ENCODE data around the gene C4orf50. TPM values are rescaled to one million over a fixed set of nuclear protein-coding genes. Genes with fewer than 3 reads are reported as not detected.

The C4orf50 gene
- total and polyA plus RNA-seq, 2 of the 8 experiments (the other 6 are each of a cell fraction or from before 2014, with no cell fraction given): 0.08 to 0.22 TPM

- Histone ChIP-seq H4K5ac (ENCODE audit: insufficient read length, low read depth, low read length) (no peak overlapping the region), H3K4me2 (ENCODE audit: insufficient read depth in 1 of 2, low read depth in 2 of 2, low read length in 2 of 2) (no peak overlapping the region), H4K20me1 (replicated peaks in 1 of 2; ENCODE audit: control insufficient read depth in 1 of 2, insufficient read depth in 2 of 2, low read length in 2 of 2) (peaks cover 0 to 5% of the 10 kb centered on the region in 2 experiments), H2BK5ac (ENCODE audit: low read depth, low read length) (no peak overlapping the region), H3K4me1 (replicated peaks in 1 of 4; ENCODE audit: control insufficient read depth in 3 of 4, insufficient read depth in 4 of 4, low read length in 3 of 4) (no peaks in the 10 kb centered on the region), H3K4me3 (ENCODE audit: extremely low read depth in 1 of 4, insufficient read depth in 2 of 4, low read depth in 3 of 4, low read length in 4 of 4) (no peak overlapping the region), H3K14ac (ENCODE audit: insufficient read length) (no peak overlapping the region), H3K27ac (ENCODE audit: low read depth, low read length) (no peak overlapping the region), H2BK20ac (ENCODE audit: low read length) (no peak overlapping the region), H3K56ac (replicated peaks; ENCODE audit: insufficient read length, low read depth, low read length) (no peak overlapping the region), H2AK5ac (ENCODE audit: low read depth, low read length) (no peak overlapping the region), H3K23me2 (ENCODE audit: low read depth, low read length) (peaks cover 16% of the 10 kb centered on the region; the same call in 1 of the 2 replicates), H2BK15ac (ENCODE audit: low read length) (no peak overlapping the region), H4K8ac (ENCODE audit: extremely low read depth, insufficient read depth, low read length) (no peak overlapping the region), H3K23ac (ENCODE audit: insufficient read length) (no peak overlapping the region), H3K4ac (replicated peaks; ENCODE audit: insufficient read length, low read depth, low read length) (no peak overlapping the region), H3K79me1 (ENCODE audit: low read depth, low read length) (no peaks in the 10 kb centered on the region), H2AFZ (ENCODE audit: low read length) (no peak overlapping the region), H4K91ac (replicated peaks; ENCODE audit: insufficient read length, low read length) (no peak overlapping the region), H3K79me2 (ENCODE audit: control insufficient read depth in 1 of 2, insufficient read depth in 2 of 2, low read length in 2 of 2) (no peaks in the 10 kb centered on the region), H2BK12ac (ENCODE audit: low read depth, low read length) (no peak overlapping the region), H3K18ac (ENCODE audit: extremely low read depth, low read length) (no peak overlapping the region), H3K27me3 (replicated peaks in 1 of 4; ENCODE audit: control insufficient read depth in 3 of 4, extremely low read depth in 1 of 4, insufficient read depth in 3 of 4, low read length in 3 of 4) (0 out of 7 replicates have a peak, but pooled peaks cover 0 to 1% (median 0%) of the 10 kb centered on the region in 4 experiments), H2BK120ac (replicated peaks; ENCODE audit: low read depth, low read length) (no peak overlapping the region), H3K9me3 (ENCODE audit: insufficient read depth in 2 of 2, low read depth in 1 of 2, low read length in 1 of 2) (peaks cover 0 to 7% of the 10 kb centered on the region in 2 experiments; a peak in 1 of 4 replicates), H3K9ac (replicated peaks in 1 of 4; ENCODE audit: extremely low read depth in 1 of 4, low read depth in 3 of 4, low read length in 3 of 4) (no peak overlapping the region), H3K36me3 (ENCODE audit: control insufficient read depth in 2 of 4, insufficient read depth in 4 of 4, low read length in 3 of 4) (no peaks in the 10 kb centered on the region)
- WGBS, 2 experiments (ENCODE audit: extremely low coverage in 1 of 2, insufficient coverage in 1 of 2, insufficient read length in 1 of 2, insufficient replicate concordance in 2 of 2, low coverage in 1 of 2, low lambda C conversion rate in 2 of 2, missing lambda C conversion rate in 1 of 2): 93% methylated on average over 9 of the region's 9 CpGs; no CpG with 5 or more reads in 1 of the 2 experiments
- FAIRE-seq (no peak), DNase-seq (ENCODE audit: low read depth in 1 of 2, low spot score in 2 of 2) (no peak)
- no peak for TF ChIP-seq ZNF274 (IDR thresholded peaks at IDR 0.05; ENCODE audit: borderline replicate concordance, extremely low read depth, low read length)
- no peak for TF ChIP-seq EP300 (IDR thresholded peaks at IDR 0.05; ENCODE audit: borderline replicate concordance in 1 of 2, low read depth in 2 of 2, low read length in 2 of 2)
- TF ChIP-seq POLR2A (IDR thresholded peaks at IDR 0.05; ENCODE audit: control extremely low read depth in 1 of 2, low read depth in 2 of 2, low read length in 2 of 2): no peak
- no peak for TF ChIP-seq POLR2AphosphoS5 (IDR thresholded peaks at IDR 0.05; ENCODE audit: low read depth, low read length)
- ChIA-PET POLR2A (ENCODE audit: partially characterized antibody) (no interaction called here), CTCF (ENCODE audit: partially characterized antibody) (interaction anchor here (0.6 to 5.2 kb wide), 31 partner anchors 9 to 331 kb away, joined by 3 to 111 read pairs (median 7); partner anchors contain the start of gene C4orf50)
These were observed 18.3 kb downstream of the C4orf50 start for GRCh38 chr4:5999830-6000365.

Data from H1 (cell line).